HG03159 (cell line): ENCODE data around the gene INVS.
A peak's percentile ranks its signal among the peaks of the same experiment; 100 is the strongest.
"Not testable (repeated sequence)": the region's sequence is repeated elsewhere in the genome, so short reads cannot be mapped to it uniquely, and the experiment has no call there.

Experiments used
- ATAC-seq: cut with Tn5 transposase; IDR thresholded peaks from one replicate; pipeline ENCODE4 v1.9.1; 2021; ENCODE audit warnings: mild to moderate bottlenecking, moderate library complexity; ENCODE audit not compliant: unreplicated experiment

The INVS gene, protein sequence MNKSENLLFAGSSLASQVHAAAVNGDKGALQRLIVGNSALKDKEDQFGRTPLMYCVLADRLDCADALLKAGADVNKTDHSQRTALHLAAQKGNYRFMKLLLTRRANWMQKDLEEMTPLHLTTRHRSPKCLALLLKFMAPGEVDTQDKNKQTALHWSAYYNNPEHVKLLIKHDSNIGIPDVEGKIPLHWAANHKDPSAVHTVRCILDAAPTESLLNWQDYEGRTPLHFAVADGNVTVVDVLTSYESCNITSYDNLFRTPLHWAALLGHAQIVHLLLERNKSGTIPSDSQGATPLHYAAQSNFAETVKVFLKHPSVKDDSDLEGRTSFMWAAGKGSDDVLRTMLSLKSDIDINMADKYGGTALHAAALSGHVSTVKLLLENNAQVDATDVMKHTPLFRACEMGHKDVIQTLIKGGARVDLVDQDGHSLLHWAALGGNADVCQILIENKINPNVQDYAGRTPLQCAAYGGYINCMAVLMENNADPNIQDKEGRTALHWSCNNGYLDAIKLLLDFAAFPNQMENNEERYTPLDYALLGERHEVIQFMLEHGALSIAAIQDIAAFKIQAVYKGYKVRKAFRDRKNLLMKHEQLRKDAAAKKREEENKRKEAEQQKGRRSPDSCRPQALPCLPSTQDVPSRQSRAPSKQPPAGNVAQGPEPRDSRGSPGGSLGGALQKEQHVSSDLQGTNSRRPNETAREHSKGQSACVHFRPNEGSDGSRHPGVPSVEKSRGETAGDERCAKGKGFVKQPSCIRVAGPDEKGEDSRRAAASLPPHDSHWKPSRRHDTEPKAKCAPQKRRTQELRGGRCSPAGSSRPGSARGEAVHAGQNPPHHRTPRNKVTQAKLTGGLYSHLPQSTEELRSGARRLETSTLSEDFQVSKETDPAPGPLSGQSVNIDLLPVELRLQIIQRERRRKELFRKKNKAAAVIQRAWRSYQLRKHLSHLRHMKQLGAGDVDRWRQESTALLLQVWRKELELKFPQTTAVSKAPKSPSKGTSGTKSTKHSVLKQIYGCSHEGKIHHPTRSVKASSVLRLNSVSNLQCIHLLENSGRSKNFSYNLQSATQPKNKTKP

DNA sequence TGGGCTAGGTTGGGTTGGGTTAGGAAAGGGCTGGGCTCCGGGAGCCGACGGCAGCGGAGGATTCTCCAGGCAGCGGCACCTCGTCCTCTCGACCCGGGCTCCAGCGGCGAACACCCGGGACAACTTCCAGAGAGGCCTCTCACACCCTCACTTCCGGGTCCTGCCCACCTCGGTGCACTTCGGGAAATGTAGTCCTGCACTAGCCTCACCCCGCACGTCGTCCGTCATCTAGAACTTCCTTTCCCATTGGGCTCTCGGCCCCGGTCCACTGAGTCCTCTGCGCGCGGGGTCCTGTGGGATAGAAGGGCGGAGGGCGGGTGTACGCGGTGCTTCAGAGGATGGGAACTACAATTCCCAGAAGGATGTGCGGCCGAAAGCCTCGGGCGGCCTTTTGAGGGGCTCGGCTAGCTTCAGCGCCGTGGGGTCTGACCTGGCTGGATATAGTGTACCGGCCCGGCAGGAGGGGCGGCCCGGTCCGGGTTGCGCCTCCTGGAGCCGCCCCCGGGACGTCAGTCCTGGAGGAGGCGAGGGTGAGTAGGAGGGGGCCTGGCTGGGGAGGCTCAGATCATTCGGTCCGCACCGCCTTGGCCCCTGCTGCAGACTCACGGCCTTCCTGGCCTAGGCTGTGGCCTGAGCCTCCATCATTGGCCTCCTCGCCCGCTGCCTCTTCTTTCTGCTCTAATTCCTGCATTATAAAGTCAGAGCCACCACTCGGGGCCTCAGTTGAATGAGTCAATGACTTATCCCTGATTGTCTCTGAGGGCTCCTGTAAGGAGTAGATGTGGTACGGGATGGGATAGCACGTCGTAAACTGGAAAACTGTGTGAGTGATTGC, at the start of gene INVS, which contains the start of gene ERP44:
INVS (plus strand) TSS at position 357 of the 835 bp plus-strand sequence. CDS start 5,279 bp downstream, outside the sequence.
ERP44 (minus strand) TSS at position 114 of the 835 bp plus-strand sequence. CDS start 160 bp downstream, outside the sequence.
- peak; percentile 99 for ATAC-seq

GRCh38 chr9:100049551-100049950, 49.5 kb upstream of the INVS start:
- ATAC-seq = no peak

- ATAC-seq = no peak
Observed at GRCh38 chr9:100052375-100052774, 46.7 kb upstream of the INVS start.

GRCh38 chr9:100056561-100056960, 42.5 kb upstream of the INVS start:
- no peak for ATAC-seq

- no peak for ATAC-seq
Observed at GRCh38 chr9:100057624-100058023, 41.4 kb upstream of the INVS start.

- peak; percentile 66 for ATAC-seq
Observed at GRCh38 chr9:100058699-100059579, 40.1 kb upstream of the INVS start.

DNA sequence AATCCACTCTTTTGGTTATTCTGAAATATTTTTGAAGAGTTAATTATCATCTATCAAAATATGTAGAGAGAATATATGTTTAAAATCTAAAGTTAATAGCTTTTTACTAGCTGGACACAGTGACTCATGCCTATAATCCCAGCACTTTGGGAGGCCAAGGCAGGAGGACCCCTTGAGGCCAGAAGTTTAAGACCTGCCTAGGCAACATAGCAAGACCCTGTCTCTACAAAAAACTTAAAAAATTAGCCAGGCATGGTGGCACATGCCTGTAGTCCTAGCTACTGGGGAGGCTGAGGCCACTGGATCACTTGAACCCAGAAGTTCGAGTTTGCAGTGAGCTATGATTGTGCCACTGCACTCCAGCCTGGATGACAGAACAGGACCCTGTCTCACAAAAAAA, 36.4 kb upstream of the INVS start:
- not testable (repeated sequence) for ATAC-seq

DNA sequence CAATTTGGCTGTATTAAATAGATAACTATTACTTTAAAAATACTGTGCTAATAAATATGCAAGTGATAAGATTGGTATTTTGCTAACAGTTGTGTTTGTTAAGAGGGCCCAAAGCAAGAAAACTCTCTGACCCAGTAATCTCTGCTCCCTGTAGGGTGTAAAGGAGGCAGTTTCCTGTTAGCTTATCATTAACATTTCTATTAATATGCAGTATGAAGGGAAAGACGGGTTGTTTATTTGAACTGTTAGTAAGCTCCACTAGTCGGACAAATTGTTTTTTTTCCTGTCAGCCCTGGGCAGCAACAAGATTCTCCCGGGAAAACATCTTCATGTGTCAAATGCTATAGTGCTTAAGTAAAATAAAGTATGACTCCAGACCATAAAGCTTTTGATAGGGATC, 35.9 kb upstream of the INVS start:
- ATAC-seq = no peak

DNA sequence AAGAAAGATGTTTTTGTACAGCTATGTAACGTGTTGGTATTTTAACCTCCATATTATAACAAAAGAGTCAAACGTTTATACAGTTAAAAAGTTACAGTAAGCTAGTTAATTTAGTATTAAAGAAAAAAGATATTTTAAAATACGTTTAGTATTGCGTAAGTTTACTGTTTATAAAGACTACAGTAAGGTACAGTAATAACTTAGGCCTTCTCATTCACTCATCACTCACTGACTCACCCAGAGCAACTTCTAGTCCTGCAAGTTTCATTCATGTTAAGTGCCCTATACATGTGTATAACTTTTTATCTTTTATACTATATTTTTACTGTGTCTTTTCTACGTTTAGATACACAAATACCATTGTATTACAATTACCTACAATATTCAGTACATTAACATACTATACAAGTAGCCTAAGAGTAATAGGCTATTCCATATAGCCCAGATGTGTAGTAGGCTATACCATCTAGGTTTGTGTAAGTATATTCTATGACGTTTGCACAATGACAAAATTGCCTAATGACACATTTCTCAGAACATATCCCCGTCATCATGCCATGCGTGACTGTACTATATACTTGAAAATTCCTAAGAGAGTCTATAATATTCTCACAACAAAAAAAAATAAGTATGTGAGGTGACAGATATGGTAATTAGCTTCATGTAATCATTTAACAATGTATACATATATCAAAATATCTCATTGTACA, 34.0 kb upstream of the INVS start:
- ATAC-seq = no peak

DNA sequence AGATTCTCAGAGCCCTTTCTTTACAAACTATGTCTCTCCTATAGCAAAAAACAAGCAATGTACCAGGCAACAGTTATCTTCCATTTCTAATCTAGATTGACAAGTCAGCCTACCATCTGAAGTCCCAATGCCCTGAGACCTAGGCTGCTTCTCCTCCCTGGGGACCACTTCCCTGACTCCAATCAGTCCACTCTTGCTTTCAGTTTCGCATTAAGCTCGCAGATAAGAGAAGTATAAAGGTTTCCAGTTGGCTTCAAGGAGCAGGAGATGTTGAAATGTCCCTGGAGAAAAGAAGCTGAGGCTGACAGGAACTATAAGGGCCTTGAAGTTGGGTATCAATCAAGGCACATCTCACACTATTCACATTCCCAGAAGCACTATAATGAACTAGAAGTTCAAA, 32.5 kb upstream of the INVS start:
- ATAC-seq = peak; percentile 66

DNA sequence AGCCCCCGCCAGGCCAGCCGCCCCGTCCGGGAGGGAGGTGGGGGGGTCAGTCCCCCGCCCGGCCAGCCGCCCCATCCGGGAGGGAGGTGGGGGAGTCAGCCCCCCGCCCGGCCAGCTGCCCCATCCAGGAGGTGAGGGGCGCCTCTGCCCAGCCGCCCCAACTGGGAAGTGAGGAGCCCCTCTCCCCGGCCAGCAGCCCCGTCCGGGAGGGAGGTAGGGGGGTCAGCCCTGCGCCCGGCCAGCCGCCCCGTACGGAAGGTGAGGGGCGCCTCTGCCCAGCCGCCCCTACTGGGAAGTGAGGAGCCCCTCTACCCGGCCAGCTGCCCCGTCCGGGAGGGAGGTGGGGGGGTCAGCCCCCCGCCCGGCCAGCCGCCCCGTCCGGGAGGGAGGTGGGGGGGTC, 31.1 kb upstream of the INVS start:
- ATAC-seq = not testable (repeated sequence)

- ATAC-seq = not testable (repeated sequence)
Observed at GRCh38 chr9:100069068-100069467, 30.0 kb upstream of the INVS start.

DNA sequence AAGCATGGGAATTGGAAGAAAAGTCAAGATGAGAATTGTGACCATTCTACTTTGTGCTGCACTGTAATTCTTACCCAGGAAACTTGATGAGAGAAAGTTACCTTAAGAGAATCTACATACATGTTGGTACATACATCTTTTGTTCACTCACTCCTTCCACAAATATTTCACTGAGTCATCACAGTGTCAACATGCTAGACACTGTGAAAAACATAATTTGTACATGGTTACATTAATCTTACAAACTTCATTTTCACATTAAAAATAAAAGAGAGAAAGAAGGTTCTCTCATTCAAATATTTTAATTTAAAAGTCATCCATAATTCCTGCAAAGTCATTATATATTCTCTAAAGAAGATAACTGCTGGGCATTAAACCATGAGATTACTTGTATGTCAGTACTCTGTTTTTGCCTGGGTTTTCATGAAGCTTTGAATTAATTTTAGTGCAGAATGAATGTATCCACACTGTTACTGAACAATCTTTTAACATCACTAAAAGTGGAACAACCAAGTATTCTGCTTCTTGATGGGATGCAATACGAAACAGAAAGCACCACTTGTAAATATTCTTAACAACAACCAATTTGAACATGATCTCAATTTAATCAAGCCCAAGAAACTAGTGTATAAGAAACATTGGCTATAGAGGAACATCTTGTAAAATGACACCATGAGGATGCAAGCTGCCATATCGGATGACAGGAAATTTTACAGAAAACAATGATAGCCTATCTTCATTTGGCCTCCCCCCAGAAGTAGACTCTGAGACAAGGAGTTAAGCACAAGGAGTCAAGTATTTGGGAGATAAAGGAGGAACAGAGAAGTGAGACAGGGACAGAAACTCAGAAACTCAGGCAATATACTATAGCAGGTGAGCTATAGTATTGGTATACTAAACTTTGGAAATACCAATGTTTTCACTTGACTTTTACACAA, 28.7 kb upstream of the INVS start:
- ATAC-seq = no peak

DNA sequence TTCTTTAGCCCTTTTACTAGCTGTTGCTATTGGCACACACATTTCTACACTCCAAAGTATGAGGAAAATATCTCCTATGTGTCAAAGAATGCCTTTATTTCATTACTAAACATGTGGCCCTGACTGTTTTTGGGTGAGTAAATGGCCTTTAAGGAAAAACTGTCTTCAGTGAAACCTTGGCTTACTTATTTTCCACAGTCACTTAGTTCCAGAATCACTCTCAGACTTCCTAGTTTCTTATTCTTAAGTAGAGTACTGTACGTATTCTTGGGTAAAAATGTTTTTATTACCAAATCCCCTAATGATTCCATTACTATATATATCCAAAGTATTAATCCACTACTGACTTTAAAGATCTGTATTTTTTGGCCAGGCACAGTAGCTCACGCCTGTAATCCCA, 27.8 kb upstream of the INVS start:
- no peak for ATAC-seq

- no peak for ATAC-seq
Observed at GRCh38 chr9:100072805-100073204, 26.2 kb upstream of the INVS start.

DNA sequence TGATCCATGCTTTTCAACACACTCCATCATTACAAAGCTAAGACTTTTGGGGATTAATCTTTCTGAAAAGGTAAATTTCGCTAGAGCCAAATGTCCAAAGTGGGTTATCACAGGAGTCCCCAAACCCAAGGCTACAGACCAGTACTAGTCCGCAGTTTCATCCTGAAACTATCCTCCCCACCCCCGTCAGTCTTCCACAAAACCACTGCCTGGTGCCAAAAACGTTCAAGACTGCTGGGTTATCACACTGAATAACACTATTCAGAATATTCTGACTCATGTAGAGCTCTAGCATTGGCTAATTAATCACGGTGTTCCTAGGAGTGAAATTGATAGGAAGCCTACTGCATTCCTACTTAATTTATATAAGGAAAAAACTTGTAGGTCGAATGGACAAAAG, 24.9 kb upstream of the INVS start:
- ATAC-seq = no peak

- no peak for ATAC-seq
Observed at GRCh38 chr9:100074989-100075388, 24.1 kb upstream of the INVS start.

DNA sequence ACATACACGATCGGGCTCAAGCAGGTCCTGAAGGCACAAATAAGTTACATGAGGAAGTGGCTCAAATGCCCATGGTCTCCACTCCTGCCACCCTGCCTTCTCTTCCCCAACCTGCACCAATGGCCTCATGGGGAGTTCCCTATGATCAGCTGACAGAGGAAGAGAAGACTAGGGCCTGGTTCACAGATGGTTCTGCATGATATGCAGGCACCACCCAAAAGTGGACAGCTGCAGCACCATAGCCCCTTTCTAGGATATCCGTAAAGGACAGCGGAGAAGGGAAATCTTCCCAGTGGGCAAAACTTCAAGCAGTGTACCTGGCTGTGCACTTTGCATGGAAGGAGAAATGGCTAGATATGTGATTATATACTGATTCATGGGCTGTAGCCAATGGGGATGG, 22.8 kb upstream of the INVS start:
- not testable (repeated sequence) for ATAC-seq
